A549 (cell line): Measurements from ENCODE around the gene MTTP. TPM values are rescaled to one million over a fixed set of nuclear protein-coding genes. Genes with fewer than 3 reads are reported as not detected.

Experiments
- ATAC-seq, 2 experiments: fragments of 200-7000 bp in 1 of 2; fragments of >200 bp in 1 of 2; cut with Nextera tagmentation in 1 of 2; cut with Tn5 transposase in 1 of 2; 3 replicates each; pipeline versions ENCODE4 v1.8.0 to v1.9.1; 2018 to 2020; ENCODE audit warnings: mild to moderate bottlenecking in 1 of 2, moderate library complexity in 1 of 2
- CTCF ChIA-PET: fragments of 300-600 bp; sonication (Branson Sonifier 250); formaldehyde crosslinking; extraction: SDS; loops from one replicate; lab custom pipeline; 2021; ENCODE audit warnings: antibody characterized with exemption, inconsistent platforms; lab: Yijun Ruan, JAX
- POLR2A ChIA-PET: fragments of 350-600 bp; formaldehyde crosslinking; extraction: SDS; loops from one replicate; lab custom pipeline; 2021; ENCODE audit warnings: antibody characterized with exemption, inconsistent platforms; lab: Yijun Ruan, JAX
- DNase-seq, 2 experiments: peaks; one replicate each; pipeline versions ENCODE4 v3.0.0 to v3.0.0-alpha.2; 2011 to 2016; ENCODE audit warnings: low read depth in 1 of 2, low spot score in 1 of 2
- FAIRE-seq: peaks from 2 replicates; lab custom pipeline; 2011; peaks lifted over from hg19 to GRCh38; lab: Jason Lieb, UNC
- H3K27ac ChIP-seq, 2 experiments: fragments of >200 bp; sonication (Bioruptor Twin); formaldehyde crosslinking; 3 replicates each; pipeline ENCODE4 v1.5.1; 2016 to 2017
- H3K4me1 ChIP-seq: fragments of >200 bp; sonication (Bioruptor Twin); formaldehyde crosslinking; 3 replicates; pipeline ENCODE4 v1.6.1; 2016
- H3K4me2 ChIP-seq: fragments of >200 bp; sonication (Bioruptor Twin); formaldehyde crosslinking; 3 replicates; pipeline ENCODE4 v1.6.1; 2016
- H3K4me3 ChIP-seq: fragments of >200 bp; sonication (Bioruptor Twin); formaldehyde crosslinking; 3 replicates; pipeline ENCODE4 v1.5.1; 2016
- H3K9me3 ChIP-seq: fragments of >200 bp; sonication (Bioruptor Twin); formaldehyde crosslinking; 3 replicates; pipeline ENCODE4 v1.6.1; 2016
- ATOH8 ChIP-seq: fragments of 250-450 bp; sonication (Bioruptor Pico); IDR thresholded peaks from 2 replicates; pipeline ENCODE4 v1.5.0; 2020; ENCODE audit warnings: low read depth, mild to moderate bottlenecking, moderate library complexity
- BHLHE40 ChIP-seq: IDR thresholded peaks from 2 replicates; pipeline ENCODE4 v1.6.1; 2012; ENCODE audit warnings: low read depth, low read length, inconsistent platforms
- CBX2 ChIP-seq: fragments of 200-600 bp; sonication (generic); IDR thresholded peaks from 2 replicates; pipeline ENCODE4 v1.6.1; 2016; ENCODE audit warnings: low read depth, mild to moderate bottlenecking, borderline replicate concordance
- CHD2 ChIP-seq: fragments of 150-350 bp; IDR thresholded peaks from 2 replicates; pipeline ENCODE4 v1.6.1; 2014; ENCODE audit warnings: low read length; ENCODE audit not compliant: partially characterized antibody
- CHD4 ChIP-seq: fragments of 200-600 bp; sonication (generic); IDR thresholded peaks from 2 replicates; pipeline ENCODE4 v1.6.1; 2016; ENCODE audit warnings: antibody characterized with exemption, mild to moderate bottlenecking, borderline replicate concordance
- CTCF ChIP-seq: fragments of >200 bp; sonication (Bioruptor Twin); formaldehyde crosslinking; IDR thresholded peaks from 3 replicates; pipeline ENCODE4 v1.5.1; 2016
- E2F6 ChIP-seq: IDR thresholded peaks from 2 replicates; pipeline ENCODE4 v1.6.1; 2012; ENCODE audit warnings: low read depth, borderline replicate concordance
- EP300 ChIP-seq, 2 experiments: fragments of >200 bp; sonication (Bioruptor Twin); formaldehyde crosslinking; IDR thresholded peaks; 2 replicates in 1 of 2; 3 replicates in 1 of 2; pipeline ENCODE4 v1.6.1; 2016 to 2017
- ESRRA ChIP-seq: fragments of 150-350 bp; IDR thresholded peaks from 2 replicates; pipeline ENCODE4 v1.6.1; 2014; ENCODE audit warnings: mild to moderate bottlenecking, low read length, borderline replicate concordance
- FOSB ChIP-seq: fragments of 250-450 bp; sonication (Bioruptor Pico); IDR thresholded peaks from 2 replicates; pipeline ENCODE4 v1.5.0; 2020; ENCODE audit warnings: mild to moderate bottlenecking, moderate library complexity
- HES2 ChIP-seq: fragments of >200 bp; sonication (Bioruptor Twin); formaldehyde crosslinking; IDR thresholded peaks from 2 replicates; pipeline ENCODE4 v1.6.1; 2016
- HMGXB4 ChIP-seq: fragments of 250-450 bp; sonication (Bioruptor Pico); IDR thresholded peaks from 2 replicates; pipeline ENCODE4 v1.5.0; 2021; ENCODE audit warnings: mild to moderate bottlenecking, moderate library complexity, borderline replicate concordance
- HOXB13 ChIP-seq: fragments of 250-450 bp; sonication (Bioruptor Pico); IDR thresholded peaks from 2 replicates; pipeline ENCODE4 v1.5.0; 2020; ENCODE audit warnings: low read depth, mild to moderate bottlenecking, moderate library complexity
- HOXB5 ChIP-seq: fragments of 250-450 bp; sonication (Bioruptor Pico); IDR thresholded peaks from 2 replicates; pipeline ENCODE4 v1.5.0; 2020; ENCODE audit warnings: mild to moderate bottlenecking, moderate library complexity
- KDM1A ChIP-seq: fragments of 200-600 bp; sonication (generic); IDR thresholded peaks from 2 replicates; pipeline ENCODE4 v1.6.1; 2016; ENCODE audit warnings: low read depth, mild to moderate bottlenecking
- KDM5A ChIP-seq: fragments of 200-600 bp; sonication (generic); IDR thresholded peaks from 2 replicates; pipeline ENCODE4 v1.6.1; 2016; ENCODE audit warnings: antibody characterized with exemption, mild to moderate bottlenecking
- NR3C1 ChIP-seq: fragments of >200 bp; sonication (Bioruptor Twin); formaldehyde crosslinking; IDR thresholded peaks from 3 replicates; pipeline ENCODE4 v1.6.1; 2017
- PBX3 ChIP-seq: IDR thresholded peaks from 2 replicates; pipeline ENCODE4 v1.6.1; 2012
- RAD21 ChIP-seq, 2 experiments: fragments of >200 bp in 1 of 2; sonication (Bioruptor Twin) in 1 of 2; formaldehyde crosslinking in 1 of 2; IDR thresholded peaks in 1 of 2; conservative IDR thresholded peaks in 1 of 2; 2 replicates in 1 of 2; 3 replicates in 1 of 2; pipeline ENCODE4 v1.6.1; 2012 to 2018; ENCODE audit warnings: inconsistent platforms in 1 of 2
- RCOR1 ChIP-seq: fragments of 150-350 bp; IDR thresholded peaks from 2 replicates; pipeline ENCODE4 v1.6.1; 2014; ENCODE audit warnings: antibody characterized with exemption, low read length, low read depth
- RNF2 ChIP-seq: fragments of 200-600 bp; sonication (generic); IDR thresholded peaks from 2 replicates; pipeline ENCODE4 v1.6.1; 2016; ENCODE audit warnings: low read depth, mild to moderate bottlenecking, antibody characterized with exemption, moderate library complexity, borderline replicate concordance
- SMC3 ChIP-seq: fragments of >200 bp; sonication (Bioruptor Twin); formaldehyde crosslinking; IDR thresholded peaks from 3 replicates; pipeline ENCODE4 v1.6.1; 2018; ENCODE audit warnings: inconsistent platforms
- TP53 ChIP-seq: fragments of 250-450 bp; sonication (Bioruptor Pico); IDR thresholded peaks from 2 replicates; pipeline ENCODE4 v1.5.0; 2021; ENCODE audit warnings: mild to moderate bottlenecking, moderate library complexity
- USF2 ChIP-seq: fragments of 450-650 bp; IDR thresholded peaks from 2 replicates; pipeline ENCODE4 v1.6.1; 2014; ENCODE audit warnings: antibody characterized with exemption
- ZC3H11A ChIP-seq: fragments of 450-650 bp; IDR thresholded peaks from 2 replicates; pipeline ENCODE4 v1.6.1; 2014; ENCODE audit warnings: antibody characterized with exemption, mild to moderate bottlenecking
- ZFP36 ChIP-seq: fragments of 450-650 bp; IDR thresholded peaks from 2 replicates; pipeline ENCODE4 v1.6.1; 2014; ENCODE audit warnings: borderline replicate concordance; ENCODE audit not compliant: partially characterized antibody
- ZNF302 ChIP-seq: fragments of 250-450 bp; sonication (Bioruptor Pico); IDR thresholded peaks from 2 replicates; pipeline ENCODE4 v1.9.0; 2021; ENCODE audit warnings: inconsistent platforms, mild to moderate bottlenecking, moderate library complexity
- ZSCAN20 ChIP-seq: fragments of 250-450 bp; sonication (Bioruptor Pico); IDR thresholded peaks from 2 replicates; pipeline ENCODE4 v1.8.0; 2022; ENCODE audit warnings: mild to moderate bottlenecking, moderate library complexity
- WGBS: methylation state at CpG from one replicate; pipeline ENCODE4 v1.1.6; 2017; ENCODE audit errors: missing lambda C conversion rate; 5-methylcytosine and 5-hydroxymethylcytosine counted together
- polyA plus RNA-seq, 4 experiments: library from polyadenylated mRNA; depleted of rRNA in 3 of 4; stranded (reverse); fragments of >200 nt; fragmentation: RNase III in 1 of 4; extraction: RNeasy Plus Mini Kit Qiagen cat#74134 plus additional on column Dnase treatment in 1 of 4; gene quantifications; 2 replicates in 3 of 4; 3 replicates in 1 of 4; pipeline ENCODE4 v1.2.3, GENCODE V29; 2011 to 2017

MTTP gene
- polyA plus RNA-seq, 2 of the 4 experiments (the other 2 are of a cell fraction): 0.03 TPM; not detected in 1

- no peak for FAIRE-seq
- POLR2A ChIA-PET: no interaction called here
- TF ChIP-seq RAD21 (conservative IDR thresholded peaks at IDR 0.05 in 1 of 2, IDR thresholded peaks at IDR 0.05 in 1 of 2) (no peak), TP53 (CRISPR knock-in tag) (no peak), FOSB (CRISPR knock-in tag) (no peak), HMGXB4 (CRISPR knock-in tag) (no peak), ESRRA (no peak), CBX2 (no peak), ZNF302 (CRISPR knock-in tag) (no peak), KDM5A (no peak), ZC3H11A (no peak), RNF2 (no peak), PBX3 (no peak), KDM1A (no peak), HOXB13 (CRISPR knock-in tag) (no peak), EP300 (IDR thresholded peaks at IDR 0.05) (no peak), HES2 (no peak)
- TF ChIP-seq, all 56 proteins: peak for 0
- ATAC-seq (no peak), DNase-seq (no peak)
- Histone ChIP-seq H3K9me3 (no peaks in the 10 kb centered on the region), H3K4me3 (no peak overlapping the region), H3K4me2 (no peak overlapping the region), H3K4me1 (no peaks in the 10 kb centered on the region), H3K27ac (no peak overlapping the region)
- CTCF ChIA-PET: no interaction called here
- WGBS: 38% methylated on average over 1 of the region's 1 CpG
Measured at GRCh38 chr4:99571883-99572282, 2.7 kb upstream of the MTTP start.

- 37% methylated on average over 6 of the region's 6 CpGs for WGBS
- no peaks in the 10 kb centered on the region for H3K4me1 ChIP-seq
- no peak overlapping the region for H3K4me2 ChIP-seq
- FAIRE-seq (no peak), DNase-seq (no peak), ATAC-seq (no peak)
- POLR2A ChIA-PET: no interaction called here
- no peak overlapping the region for H3K4me3 ChIP-seq
- CTCF ChIA-PET: no interaction called here
- no peaks in the 10 kb centered on the region for H3K9me3 ChIP-seq
- H3K27ac ChIP-seq: no peak overlapping the region
- TF ChIP-seq E2F6 (no peak), KDM1A (no peak), CTCF (no peak), HOXB5 (CRISPR knock-in tag) (no peak), ZSCAN20 (CRISPR knock-in tag) (no peak), CHD2 (no peak), BHLHE40 (no peak), CHD4 (no peak), NR3C1 (no peak), RCOR1 (no peak), SMC3 (no peak), ZFP36 (no peak), RNF2 (no peak), HMGXB4 (CRISPR knock-in tag) (no peak), ATOH8 (CRISPR knock-in tag) (no peak), USF2 (no peak)
Measured at GRCh38 chr4:99572527-99573240, 1.9 kb upstream of the MTTP start.
